NCI-H2227 (cell line): ENCODE measurements around the gene SOCS6.
A peak's percentile ranks its signal among the peaks of the same experiment; 100 is the strongest.
"Not testable (repeated sequence)": the region's sequence is repeated elsewhere in the genome, so short reads cannot be mapped to it uniquely, and the experiment has no call there.

ENCODE experiments used
- DNase-seq: peaks from one replicate; lab custom pipeline; 2025; ENCODE audit not compliant: unreplicated experiment; lab: John Stamatoyannopoulos, UW

The SOCS6 gene

GRCh38 chr18:70355620-70356385, 67.0 kb downstream of the SOCS6 start:
- no peak for DNase-seq

- not testable (repeated sequence) for DNase-seq
These were observed 69.2 kb downstream of the SOCS6 start for GRCh38 chr18:70358105-70358406.

- DNase-seq, result no peak
These were observed 70.2 kb downstream of the SOCS6 start for GRCh38 chr18:70359071-70359470.

GRCh38 chr18:70362258-70362657, 73.4 kb downstream of the SOCS6 start:
- DNase-seq, result no peak

- DNase-seq, result no peak
These were observed 75.0 kb downstream of the SOCS6 start for GRCh38 chr18:70363861-70364260.

GRCh38 chr18:70365361-70365760, 76.5 kb downstream of the SOCS6 start:
- no peak for DNase-seq

- DNase-seq, result no peak
These were observed 77.3 kb downstream of the SOCS6 start for GRCh38 chr18:70366174-70366573.

- no peak for DNase-seq
These were observed 77.8 kb downstream of the SOCS6 start for GRCh38 chr18:70366670-70367069.

- not testable (repeated sequence) for DNase-seq
These were observed 78.5 kb downstream of the SOCS6 start for GRCh38 chr18:70367344-70367743.

GRCh38 chr18:70368903-70369302, 80.1 kb downstream of the SOCS6 start:
- DNase-seq, result no peak

- no peak for DNase-seq
These were observed 82.2 kb downstream of the SOCS6 start for GRCh38 chr18:70370762-70371733.

GRCh38 chr18:70371908-70372307, 83.1 kb downstream of the SOCS6 start:
- no peak for DNase-seq

- no peak for DNase-seq
These were observed 83.7 kb downstream of the SOCS6 start for GRCh38 chr18:70372450-70373041.

GRCh38 chr18:70373042-70373519, 84.2 kb downstream of the SOCS6 start:
- DNase-seq, result no peak

GRCh38 chr18:70374154-70374553, 85.3 kb downstream of the SOCS6 start:
- no peak for DNase-seq

GRCh38 chr18:70376137-70376913, 87.5 kb downstream of the SOCS6 start:
- DNase-seq, result no peak

GRCh38 chr18:70376914-70377258, 88.0 kb downstream of the SOCS6 start:
- no peak for DNase-seq

GRCh38 chr18:70377317-70377799, 88.5 kb downstream of the SOCS6 start:
- DNase-seq, result no peak

GRCh38 chr18:70377857-70378701, 89.2 kb downstream of the SOCS6 start:
- DNase-seq, result peak; percentile 10
